ENCODE data around the gene INO80B.

Gene INO80B

DNA sequence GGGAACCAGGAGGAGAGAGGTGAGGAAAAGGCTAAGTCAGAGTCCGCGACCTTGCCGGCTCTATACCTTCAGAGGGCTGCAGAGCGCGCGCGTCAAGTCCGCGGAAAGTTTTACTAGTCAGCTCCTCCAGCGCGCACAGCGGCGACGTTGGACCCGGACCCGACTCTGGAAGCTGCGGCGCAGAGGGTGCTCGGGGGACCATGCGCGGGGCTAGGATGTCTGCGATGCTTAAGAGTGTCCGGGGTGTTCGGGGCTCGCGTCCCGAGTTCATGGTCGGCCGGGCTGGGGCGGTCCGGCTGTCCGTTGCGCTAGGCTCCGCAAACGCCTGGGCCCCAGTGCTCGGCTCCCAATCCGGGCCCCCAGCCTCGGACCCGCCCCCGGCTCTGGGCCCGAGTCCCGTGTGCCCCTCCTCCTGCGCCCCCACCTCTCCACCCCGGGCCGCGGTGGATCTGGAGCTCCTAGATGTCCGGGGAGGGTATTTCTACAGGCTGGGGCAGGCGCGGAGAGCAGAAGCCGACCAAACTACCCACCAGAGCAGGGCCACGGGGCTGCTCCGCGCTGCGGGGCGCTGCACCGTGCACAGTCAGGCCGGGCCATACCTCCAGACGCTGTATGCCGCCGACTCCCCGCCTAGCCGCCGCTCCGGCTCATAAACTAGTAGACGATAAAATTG, 44.5 kb downstream of the INO80B start, which contains the start of gene LBX2:
Gene LBX2, minus strand, starts transcription at position 337 of the 673 bp plus-strand sequence. Its CDS starts 66 bp downstream, at position 271.
- peak within 1 kb of the TSS; percentile 55 for H3K9ac ChIP-seq (ENCODE audit: low read length)

DNA sequence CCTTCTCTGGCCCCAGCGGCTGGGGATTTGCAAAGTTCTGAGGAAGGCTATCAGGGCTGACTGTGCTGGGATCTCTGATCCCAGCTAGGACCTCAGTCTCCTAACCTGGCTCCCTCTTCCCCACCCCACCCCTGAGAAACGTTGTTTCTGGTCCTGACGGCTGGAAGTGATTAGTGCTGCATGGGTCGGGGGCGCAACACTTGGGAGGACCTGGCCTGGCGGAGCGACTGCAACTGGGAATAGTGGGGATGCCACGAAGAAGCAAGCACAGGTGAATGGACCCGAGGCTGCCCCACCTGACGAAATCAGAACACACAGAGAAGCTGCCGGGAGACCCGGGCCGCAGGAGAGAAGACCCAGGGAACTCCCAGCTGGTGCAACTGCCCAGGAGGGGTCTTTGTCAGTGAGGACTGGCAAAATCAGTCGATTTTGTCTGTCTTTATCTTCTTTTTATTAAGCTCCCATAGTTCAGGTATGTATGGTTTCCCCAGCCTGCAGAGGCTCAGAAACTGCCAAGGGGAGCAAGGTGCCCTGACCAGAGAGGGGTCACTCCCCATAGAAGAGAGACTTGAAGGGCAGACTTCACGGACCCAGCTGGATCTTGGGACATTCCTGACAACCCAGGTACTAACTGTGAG, 45.2 kb downstream of the INO80B start:
- peaks cover 48% of the 10 kb centered on the region for H3K4me1 ChIP-seq (ENCODE audit: control insufficient read depth, insufficient read depth, low read length)
- H3K27ac ChIP-seq (ENCODE audit: low read depth, low read length), result no peak overlapping the region
- H3K27me3 ChIP-seq (ENCODE audit: control insufficient read depth, insufficient read depth, low read length), result peaks cover 98% of the 10 kb centered on the region
- 0 out of 2 replicates have a peak, but pooled peaks cover under 1% of the 10 kb centered on the region for H3K36me3 ChIP-seq (ENCODE audit: control insufficient read depth, insufficient read depth, low read length)
- peak overlapping the region; percentile 59 for H3K4me3 ChIP-seq (ENCODE audit: low read depth, low read length)
- no peaks in the 10 kb centered on the region for H3K9me3 ChIP-seq (ENCODE audit: control insufficient read depth, insufficient read depth, low read depth, low read length)
- H3K9ac ChIP-seq (ENCODE audit: low read length), result no peak overlapping the region

More for the DNA sequence above, 44.5 kb downstream of the INO80B start, which contains the start of gene LBX2:
- Histone ChIP-seq H3K4me3 (ENCODE audit: low read depth, low read length) (peak within 1 kb of the TSS; percentile 59), H3K36me3 (ENCODE audit: control insufficient read depth, insufficient read depth, low read length) (peaks cover 1% of the 10 kb centered on the region; the same call in 1 of the 2 replicates), H3K27ac (ENCODE audit: low read depth, low read length) (no peak within 1 kb of the TSS), H3K4me1 (ENCODE audit: control insufficient read depth, insufficient read depth, low read length) (peaks cover 48% of the 10 kb centered on the region), H3K27me3 (ENCODE audit: control insufficient read depth, insufficient read depth, low read length) (peaks cover 94% of the 10 kb centered on the region), H3K9me3 (ENCODE audit: control insufficient read depth, insufficient read depth, low read depth, low read length) (no peaks in the 10 kb centered on the region)

DNA sequence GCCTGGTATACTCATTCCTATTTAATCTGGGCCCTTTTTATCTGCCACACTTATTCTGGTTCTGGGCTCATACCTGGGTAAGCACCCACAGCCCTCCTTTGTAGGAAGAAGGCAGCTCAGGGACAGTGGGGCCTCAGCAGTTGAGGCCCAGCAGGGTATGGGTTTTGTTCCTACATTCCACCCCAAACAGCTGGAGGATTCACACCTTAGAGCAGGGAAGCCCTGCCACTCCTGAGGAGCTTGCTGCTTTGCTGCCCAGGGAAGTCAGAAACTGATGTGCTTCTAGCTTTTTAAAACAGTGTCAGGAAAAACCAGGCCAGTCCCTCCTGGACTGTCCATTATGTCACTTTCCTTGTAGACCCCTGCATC, 45.7 kb downstream of the INO80B start:
- Histone ChIP-seq H3K9ac (ENCODE audit: low read length) (no peak overlapping the region), H3K36me3 (ENCODE audit: control insufficient read depth, insufficient read depth, low read length) (peaks cover 5% of the 10 kb centered on the region; the same call in 1 of the 2 replicates), H3K4me3 (ENCODE audit: low read depth, low read length) (no peak overlapping the region), H3K9me3 (ENCODE audit: control insufficient read depth, insufficient read depth, low read depth, low read length) (no peaks in the 10 kb centered on the region), H3K27me3 (ENCODE audit: control insufficient read depth, insufficient read depth, low read length) (peaks cover 96% of the 10 kb centered on the region), H3K27ac (ENCODE audit: low read depth, low read length) (no peak overlapping the region), H3K4me1 (ENCODE audit: control insufficient read depth, insufficient read depth, low read length) (peaks cover 48% of the 10 kb centered on the region)

DNA sequence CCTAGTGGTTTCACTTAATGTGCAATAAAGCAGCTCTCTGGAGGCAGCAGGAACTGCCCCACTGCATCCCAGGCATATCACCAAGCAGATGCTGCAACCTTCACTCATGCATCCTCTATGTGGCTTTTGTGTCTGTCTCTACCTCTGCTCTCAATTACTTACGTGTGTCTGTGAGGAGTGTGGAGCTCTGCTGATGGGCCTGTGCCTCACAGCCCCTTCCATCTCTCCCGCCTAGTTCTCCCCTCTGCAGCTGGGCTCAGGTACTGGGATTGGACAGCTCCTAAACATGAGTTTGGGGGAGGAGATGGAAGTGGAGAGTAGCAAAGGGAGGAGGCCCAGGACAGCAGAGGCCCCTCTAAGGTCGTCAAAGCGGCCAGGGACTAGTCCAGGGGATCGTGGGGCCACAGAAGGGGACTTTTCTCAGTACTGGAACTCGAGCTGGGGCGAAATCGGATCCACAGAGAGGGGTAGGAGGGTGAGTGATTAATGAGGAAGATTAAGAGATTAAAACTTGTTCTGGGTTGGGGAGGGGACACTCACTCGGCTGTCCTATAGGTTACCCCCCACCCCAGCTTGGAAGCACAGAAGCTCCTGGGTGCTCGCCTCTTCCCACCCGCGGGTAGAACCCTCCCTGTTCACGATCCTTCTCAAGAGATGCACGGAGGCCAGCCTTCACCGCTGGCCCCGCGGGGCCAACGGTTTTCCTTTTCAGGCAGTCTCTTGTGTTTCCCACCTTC, 46.6 kb downstream of the INO80B start:
- no peak overlapping the region for H3K27ac ChIP-seq (ENCODE audit: low read depth, low read length)
- peak overlapping the region; percentile 4; the same call in 1 of the 2 replicates for H3K4me3 ChIP-seq (ENCODE audit: low read depth, low read length)
- H3K36me3 ChIP-seq (ENCODE audit: control insufficient read depth, insufficient read depth, low read length), result peaks cover 10% of the 10 kb centered on the region
- peaks cover 49% of the 10 kb centered on the region for H3K4me1 ChIP-seq (ENCODE audit: control insufficient read depth, insufficient read depth, low read length)
- H3K27me3 ChIP-seq (ENCODE audit: control insufficient read depth, insufficient read depth, low read length), result peaks cover 90% of the 10 kb centered on the region
- no peak overlapping the region for H3K9ac ChIP-seq (ENCODE audit: low read length)
- no peaks in the 10 kb centered on the region for H3K9me3 ChIP-seq (ENCODE audit: control insufficient read depth, insufficient read depth, low read depth, low read length)

DNA sequence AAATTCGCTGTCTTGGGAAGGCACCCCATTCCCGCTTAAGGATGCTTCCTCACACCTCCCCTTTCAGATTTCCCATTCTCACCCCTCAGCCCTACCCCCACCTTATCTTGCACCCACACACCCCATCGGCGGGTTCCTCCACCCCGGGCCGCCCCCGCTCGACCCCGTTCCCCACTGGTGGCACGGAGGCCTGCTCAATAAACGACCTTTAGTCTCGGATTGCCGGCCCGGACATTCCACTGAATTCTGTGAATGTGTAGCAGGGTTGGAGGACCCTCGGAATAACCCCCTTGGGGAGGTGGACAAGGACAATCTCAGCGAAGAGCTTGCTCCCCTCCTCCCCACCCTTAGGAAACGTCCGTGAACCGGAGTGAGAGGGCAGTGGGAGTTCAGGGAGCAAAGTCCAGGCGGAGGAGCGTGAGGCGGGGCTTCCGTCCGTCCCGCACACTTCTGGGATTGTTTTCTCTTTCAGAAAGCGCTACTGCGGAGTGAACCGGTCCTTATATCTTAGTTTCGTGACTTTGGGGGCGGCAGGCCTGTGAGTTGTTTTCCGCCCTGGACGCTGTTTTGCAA, 47.3 kb downstream of the INO80B start:
- Histone ChIP-seq H3K27ac (ENCODE audit: low read depth, low read length) (no peak overlapping the region), H3K9ac (ENCODE audit: low read length) (peak overlapping the region; percentile 70), H3K4me1 (ENCODE audit: control insufficient read depth, insufficient read depth, low read length) (peaks cover 54% of the 10 kb centered on the region), H3K27me3 (ENCODE audit: control insufficient read depth, insufficient read depth, low read length) (peaks cover 82% of the 10 kb centered on the region), H3K4me3 (ENCODE audit: low read depth, low read length) (peak overlapping the region; percentile 72), H3K36me3 (ENCODE audit: control insufficient read depth, insufficient read depth, low read length) (peaks cover 10% of the 10 kb centered on the region), H3K9me3 (ENCODE audit: control insufficient read depth, insufficient read depth, low read depth, low read length) (no peaks in the 10 kb centered on the region)

DNA sequence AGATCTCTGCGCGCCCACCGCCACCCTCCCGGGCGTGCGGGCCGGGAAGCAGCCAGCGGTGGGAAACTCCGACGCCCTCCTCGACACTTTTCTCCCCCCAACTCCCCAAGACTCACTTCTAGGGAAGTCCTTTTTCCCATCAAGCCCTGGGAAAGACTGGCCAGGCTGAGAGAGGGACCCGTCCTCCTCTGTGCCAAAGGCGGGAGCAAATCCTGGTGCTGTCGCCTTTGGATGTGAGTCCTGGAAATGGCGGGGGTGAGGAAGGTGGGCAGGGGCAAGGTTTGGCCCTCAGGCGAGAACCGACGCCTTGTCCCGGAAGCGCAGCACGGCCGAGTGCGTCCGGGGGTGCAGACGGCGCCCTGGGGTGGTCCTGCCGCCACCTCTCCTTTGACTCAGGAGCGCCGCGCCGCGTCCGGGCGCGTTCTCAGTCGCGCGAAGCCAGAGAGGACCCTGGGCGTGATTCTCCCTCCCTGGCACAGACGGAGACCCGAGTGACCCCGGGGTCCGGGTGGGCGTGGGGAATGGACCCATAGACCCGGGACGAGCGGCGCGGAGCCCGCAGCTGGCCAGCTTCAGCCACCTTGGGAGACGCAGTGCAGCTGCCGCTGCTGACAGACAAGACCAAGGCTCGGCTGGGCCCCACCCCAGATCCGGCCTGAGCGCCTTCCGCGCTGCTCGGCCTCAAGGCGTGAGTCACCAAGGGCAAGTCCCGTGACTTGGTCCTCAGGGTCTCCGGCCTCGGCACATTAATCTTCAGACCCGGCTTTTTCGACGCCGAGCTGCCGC, 48.0 kb downstream of the INO80B start:
- Histone ChIP-seq H3K4me3 (ENCODE audit: low read depth, low read length) (peak overlapping the region; percentile 72), H3K36me3 (ENCODE audit: control insufficient read depth, insufficient read depth, low read length) (peaks cover 10% of the 10 kb centered on the region), H3K9me3 (ENCODE audit: control insufficient read depth, insufficient read depth, low read depth, low read length) (no peaks in the 10 kb centered on the region), H3K9ac (ENCODE audit: low read length) (peak overlapping the region; percentile 70), H3K4me1 (ENCODE audit: control insufficient read depth, insufficient read depth, low read length) (peaks cover 51% of the 10 kb centered on the region), H3K27ac (ENCODE audit: low read depth, low read length) (no peak overlapping the region; the same call in 1 of the 2 replicates), H3K27me3 (ENCODE audit: control insufficient read depth, insufficient read depth, low read length) (peaks cover 76% of the 10 kb centered on the region)

DNA sequence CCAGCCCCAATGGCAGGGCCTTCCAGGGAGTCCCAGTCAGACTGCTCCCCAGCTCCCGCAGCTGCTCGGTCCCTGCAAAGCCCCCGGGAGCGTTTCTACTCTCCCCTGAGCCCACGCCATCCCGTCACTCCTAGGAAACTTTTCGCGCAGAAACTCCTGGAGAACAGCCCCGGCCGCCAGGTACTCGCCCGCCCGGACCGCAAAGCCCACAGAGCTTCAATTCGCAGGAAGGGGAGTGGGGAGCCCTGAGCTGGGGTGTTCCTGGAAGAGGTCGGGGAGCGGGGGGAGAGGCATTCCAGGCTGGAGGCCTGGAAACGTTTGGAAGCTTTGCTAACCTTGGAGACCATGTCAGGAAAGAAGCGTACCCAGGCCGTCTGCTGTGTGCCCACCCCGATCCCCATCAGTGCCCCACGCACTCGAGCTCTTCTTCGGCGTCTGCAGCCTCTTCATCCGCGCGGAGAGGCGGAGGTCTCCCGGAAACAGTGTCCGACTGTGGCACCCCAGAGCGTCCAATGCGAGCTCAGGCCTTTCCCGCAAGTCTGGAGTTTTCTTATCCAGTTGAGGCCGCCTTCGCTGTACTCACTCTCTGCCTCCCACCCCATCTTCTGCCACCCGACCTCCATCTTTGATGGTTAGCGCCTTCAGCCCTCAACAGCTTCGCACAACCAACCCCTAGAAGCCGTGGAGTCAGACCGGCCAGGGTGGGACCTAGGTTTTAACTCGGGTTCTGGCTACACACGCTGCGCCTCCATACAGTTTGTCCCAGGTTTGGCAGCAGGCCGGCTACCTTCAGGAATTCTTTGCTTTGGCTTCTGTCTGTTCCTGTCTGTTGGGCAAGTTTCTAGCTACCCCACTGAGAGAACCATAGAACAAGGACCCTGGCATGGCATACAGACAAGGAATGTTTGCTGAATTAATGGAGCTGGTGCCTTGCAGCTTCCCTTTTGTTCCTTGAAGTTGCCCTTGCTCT, 48.9 kb downstream of the INO80B start:
- Histone ChIP-seq H3K4me1 (ENCODE audit: control insufficient read depth, insufficient read depth, low read length) (peaks cover 49% of the 10 kb centered on the region), H3K4me3 (ENCODE audit: low read depth, low read length) (peak overlapping the region; percentile 72), H3K36me3 (ENCODE audit: control insufficient read depth, insufficient read depth, low read length) (peaks cover 10% of the 10 kb centered on the region), H3K9ac (ENCODE audit: low read length) (peak overlapping the region; percentile 69), H3K27me3 (ENCODE audit: control insufficient read depth, insufficient read depth, low read length) (peaks cover 71% of the 10 kb centered on the region), H3K9me3 (ENCODE audit: control insufficient read depth, insufficient read depth, low read depth, low read length) (no peaks in the 10 kb centered on the region), H3K27ac (ENCODE audit: low read depth, low read length) (no peak overlapping the region; the same call in 1 of the 2 replicates)

DNA sequence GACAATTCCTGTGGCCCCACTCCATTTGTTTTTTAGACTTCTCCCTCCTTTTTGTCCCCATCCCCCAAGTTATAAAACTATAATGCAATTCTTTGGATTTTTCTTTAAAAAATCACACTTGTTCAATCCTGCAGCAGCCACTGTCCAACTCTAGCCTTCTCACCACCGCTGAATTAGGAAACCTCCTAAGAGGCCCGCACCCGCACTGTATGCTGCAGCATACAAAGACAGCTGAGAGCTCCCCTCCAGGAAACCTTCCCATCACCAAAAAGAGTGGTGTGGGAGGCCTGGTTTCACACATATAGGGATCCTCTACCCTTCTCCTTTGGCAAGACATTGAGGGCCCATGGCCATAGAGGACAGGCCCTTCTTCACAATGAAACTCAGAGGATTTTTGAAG, 49.7 kb downstream of the INO80B start:
- H3K27ac ChIP-seq (ENCODE audit: low read depth, low read length), result no peak overlapping the region
- no peak overlapping the region; the same call in 1 of the 2 replicates for H3K4me3 ChIP-seq (ENCODE audit: low read depth, low read length)
- H3K4me1 ChIP-seq (ENCODE audit: control insufficient read depth, insufficient read depth, low read length), result peaks cover 46% of the 10 kb centered on the region
- H3K27me3 ChIP-seq (ENCODE audit: control insufficient read depth, insufficient read depth, low read length), result peaks cover 70% of the 10 kb centered on the region
- no peaks in the 10 kb centered on the region for H3K9me3 ChIP-seq (ENCODE audit: control insufficient read depth, insufficient read depth, low read depth, low read length)
- H3K9ac ChIP-seq (ENCODE audit: low read length), result no peak overlapping the region
- peaks cover 10% of the 10 kb centered on the region for H3K36me3 ChIP-seq (ENCODE audit: control insufficient read depth, insufficient read depth, low read length)

DNA sequence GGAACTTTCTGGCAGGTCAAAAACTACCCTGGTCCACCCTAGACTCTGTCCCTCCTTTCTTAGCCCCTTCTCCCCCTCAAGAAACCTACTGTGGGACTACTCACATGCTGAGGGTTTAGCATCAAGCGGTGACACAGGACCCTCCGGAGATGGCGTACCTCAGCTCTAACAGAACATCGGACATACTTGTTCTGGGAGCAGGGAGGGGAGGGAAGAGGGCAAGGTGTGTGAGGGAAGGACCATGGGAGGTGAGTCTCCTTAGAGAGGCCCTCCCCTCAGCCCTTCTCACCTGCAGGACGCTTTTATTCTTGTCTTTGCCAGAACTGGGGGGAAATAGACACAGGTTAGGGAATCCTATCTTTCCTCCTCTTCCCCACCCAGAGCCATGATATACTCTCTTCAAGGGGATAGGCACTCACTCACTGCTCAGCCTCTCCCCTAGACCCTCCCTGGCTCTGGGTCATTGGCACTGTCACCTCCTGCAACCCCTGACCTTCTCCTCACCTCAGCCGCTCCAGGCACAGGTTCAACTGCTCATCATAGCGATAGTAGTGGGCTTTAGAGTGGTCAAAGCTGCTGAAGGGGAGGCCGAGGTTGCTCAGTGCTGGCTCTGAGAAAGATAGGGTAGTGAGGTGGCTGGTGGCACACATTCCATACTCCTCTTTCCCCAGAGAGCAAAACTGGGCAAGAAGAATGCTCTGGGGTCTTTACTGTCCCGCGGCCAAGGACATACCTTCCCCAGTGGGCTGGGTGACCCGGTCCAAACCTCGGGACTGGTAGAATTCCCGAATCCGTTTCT, 50.8 kb downstream of the INO80B start:
- Histone ChIP-seq H3K4me3 (ENCODE audit: low read depth, low read length) (no peak overlapping the region), H3K4me1 (ENCODE audit: control insufficient read depth, insufficient read depth, low read length) (peaks cover 36% of the 10 kb centered on the region), H3K27me3 (ENCODE audit: control insufficient read depth, insufficient read depth, low read length) (peaks cover 70% of the 10 kb centered on the region)

More for the DNA sequence above, 50.8 kb downstream of the INO80B start:
- Histone ChIP-seq H3K9me3 (ENCODE audit: control insufficient read depth, insufficient read depth, low read depth, low read length) (no peaks in the 10 kb centered on the region), H3K9ac (ENCODE audit: low read length) (no peak overlapping the region), H3K36me3 (ENCODE audit: control insufficient read depth, insufficient read depth, low read length) (peaks cover 10% of the 10 kb centered on the region), H3K27ac (ENCODE audit: low read depth, low read length) (no peak overlapping the region)

Data from HUES6 (cell line).